Neural cell (in vitro differentiated cells): Measurements from ENCODE around the gene RIC1. TPM values are rescaled to one million over a fixed set of nuclear protein-coding genes. Genes with fewer than 3 reads are reported as not detected.

Experiments
- H2AFZ ChIP-seq: fragments of 200-600, 300-800 bp; sonication (generic), shearing (Covaris generic); 2 replicates; pipeline ENCODE4 v1.6.0; 2014; ENCODE audit warnings: low read depth, mild to moderate bottlenecking, antibody characterized with exemption, low read length, moderate library complexity
- H3F3A ChIP-seq: fragments of 200-600 bp; shearing (Covaris generic); 2 replicates; pipeline ENCODE4 v1.6.1; 2016; ENCODE audit warnings: mild to moderate bottlenecking, moderate library complexity, mixed read lengths, antibody characterized with exemption, low read length; ENCODE audit not compliant: insufficient read depth, poor library complexity, severe bottlenecking
- H3K27ac ChIP-seq: fragments of 200-600, 300-800 bp; sonication (generic), shearing (Covaris generic); 2 replicates; pipeline ENCODE4 v1.5.1; 2014; ENCODE audit warnings: mild to moderate bottlenecking, low read length, moderate library complexity
- H3K27me3 ChIP-seq: fragments of 300-800, 200-600 bp; sonication (generic), shearing (Covaris generic); 2 replicates; pipeline ENCODE4 v1.6.0; 2014; ENCODE audit warnings: mild to moderate bottlenecking, low read depth, low read length, moderate library complexity; ENCODE audit not compliant: insufficient read depth
- H3K36me3 ChIP-seq: fragments of 300-800, 200-600 bp; sonication (generic), shearing (Covaris generic); 2 replicates; pipeline ENCODE4 v1.5.1; 2014; ENCODE audit warnings: mild to moderate bottlenecking, antibody characterized with exemption, low read length, moderate library complexity; ENCODE audit not compliant: insufficient read depth
- H3K4me2 ChIP-seq: fragments of 300-800, 200-600 bp; sonication (generic), shearing (Covaris generic); 2 replicates; pipeline ENCODE4 v1.6.0; 2014; ENCODE audit warnings: mild to moderate bottlenecking, low read length
- H3K4me3 ChIP-seq: fragments of 300-800, 200-600 bp; sonication (generic), shearing (Covaris generic); 2 replicates; pipeline ENCODE4 v1.5.1; 2014; ENCODE audit warnings: mild to moderate bottlenecking, low read length, moderate library complexity
- H3K79me2 ChIP-seq: fragments of 200-600 bp; shearing (Covaris generic); replicated peaks from 2 replicates; pipeline ENCODE4 v1.6.0; 2014; ENCODE audit warnings: mild to moderate bottlenecking, low read length, moderate library complexity; ENCODE audit not compliant: insufficient read depth
- H3K9ac ChIP-seq: fragments of 300-800, 200-600 bp; sonication (generic), shearing (Covaris generic); 2 replicates; pipeline ENCODE4 v1.6.1; 2016; ENCODE audit warnings: mild to moderate bottlenecking, low read length, mixed read lengths
- H3K9me2 ChIP-seq: fragments of 200-600 bp; shearing (Covaris generic); 2 replicates; pipeline ENCODE4 v1.6.1; 2016; ENCODE audit warnings: mild to moderate bottlenecking, low read length, mixed read lengths; ENCODE audit not compliant: insufficient read depth
- H3K9me3 ChIP-seq: fragments of 200-600, 300-800 bp; sonication (generic), shearing (Covaris generic); 2 replicates; pipeline ENCODE4 v1.6.1; 2016; ENCODE audit warnings: mild to moderate bottlenecking, mixed run types, low read length, moderate library complexity, mixed read lengths
- H4K20me1 ChIP-seq: fragments of 200-600 bp; shearing (Covaris generic); 2 replicates; pipeline ENCODE4 v1.6.1; 2016; ENCODE audit warnings: mild to moderate bottlenecking, mixed run types; ENCODE audit not compliant: insufficient read depth
- EP300 ChIP-seq: fragments of 450-650 bp; conservative IDR thresholded peaks from 2 replicates; pipeline ENCODE4 v1.6.1; 2014; ENCODE audit warnings: antibody characterized with exemption, mild to moderate bottlenecking, moderate library complexity; ENCODE audit not compliant: poor library complexity, severe bottlenecking
- EZH2 ChIP-seq: fragments of 200-600, 300-800 bp; shearing (Covaris generic), sonication (generic); IDR thresholded peaks from 2 replicates; pipeline ENCODE4 v1.6.1; 2014; ENCODE audit warnings: antibody characterized with exemption, low read length, borderline replicate concordance, mild to moderate bottlenecking; ENCODE audit not compliant: insufficient read depth, poor library complexity, severe bottlenecking
- MXI1 ChIP-seq: fragments of 450-650 bp; conservative IDR thresholded peaks from 2 replicates; pipeline ENCODE4 v1.6.1; 2014; ENCODE audit warnings: antibody characterized with exemption, mild to moderate bottlenecking; ENCODE audit not compliant: poor library complexity, severe bottlenecking
- POLR2AphosphoS5 ChIP-seq: IDR thresholded peaks from 2 replicates; pipeline ENCODE4 v1.6.1; 2012
- RAD21 ChIP-seq: fragments of 450-650 bp; conservative IDR thresholded peaks from 2 replicates; pipeline ENCODE4 v1.6.1; 2014; ENCODE audit warnings: antibody characterized with exemption, mild to moderate bottlenecking, moderate library complexity
- SMC3 ChIP-seq: fragments of 450-650 bp; conservative IDR thresholded peaks from 2 replicates; pipeline ENCODE4 v1.6.1; 2014; ENCODE audit warnings: antibody characterized with exemption, mild to moderate bottlenecking, moderate library complexity; ENCODE audit not compliant: poor library complexity
- TAF1 ChIP-seq: IDR thresholded peaks from 2 replicates; pipeline ENCODE4 v1.6.1; 2012; ENCODE audit warnings: low read depth
- polyA plus RNA-seq: library from polyadenylated mRNA; depleted of rRNA; stranded (reverse); fragments of >200 nt; gene quantifications from 2 replicates; pipeline ENCODE4 v1.2.3, GENCODE V29; 2014
- TF ChIP-seq, protein P1 (sequence below): IDR thresholded peaks from 2 replicates; pipeline ENCODE4 v1.6.1; 2012; ENCODE audit warnings: borderline replicate concordance
- TF ChIP-seq, protein P2 (sequence below): fragments of 450-650 bp; IDR thresholded peaks from 2 replicates; pipeline ENCODE4 v1.5.1; 2014; ENCODE audit warnings: antibody characterized with exemption, mild to moderate bottlenecking, moderate library complexity; ENCODE audit not compliant: poor library complexity, severe bottlenecking

RIC1 gene
- polyA plus RNA-seq, 1 donor from 2014 or later = 9.9 TPM

DNA sequence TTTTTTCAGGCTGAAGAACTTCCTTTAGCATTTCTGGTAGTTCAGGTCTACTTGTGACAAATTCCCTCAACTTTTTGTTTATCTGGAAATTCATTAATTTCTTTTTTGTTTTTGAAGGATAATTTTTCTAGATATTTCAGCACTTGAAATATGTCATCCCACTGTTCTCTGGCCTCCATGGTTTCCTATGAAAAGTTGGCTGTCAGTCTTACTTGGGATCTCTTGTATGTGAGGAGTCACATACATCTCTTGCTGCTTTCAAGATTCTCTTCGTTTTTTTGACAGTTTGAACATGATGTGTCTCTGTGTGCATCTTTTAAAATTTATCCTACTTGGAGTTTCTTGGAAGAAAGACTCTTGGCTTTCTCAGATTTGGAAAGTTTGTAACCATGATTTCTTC, 79.5 kb downstream of the RIC1 start:
- H3K79me2 ChIP-seq = no peaks in the 10 kb centered on the region

DNA sequence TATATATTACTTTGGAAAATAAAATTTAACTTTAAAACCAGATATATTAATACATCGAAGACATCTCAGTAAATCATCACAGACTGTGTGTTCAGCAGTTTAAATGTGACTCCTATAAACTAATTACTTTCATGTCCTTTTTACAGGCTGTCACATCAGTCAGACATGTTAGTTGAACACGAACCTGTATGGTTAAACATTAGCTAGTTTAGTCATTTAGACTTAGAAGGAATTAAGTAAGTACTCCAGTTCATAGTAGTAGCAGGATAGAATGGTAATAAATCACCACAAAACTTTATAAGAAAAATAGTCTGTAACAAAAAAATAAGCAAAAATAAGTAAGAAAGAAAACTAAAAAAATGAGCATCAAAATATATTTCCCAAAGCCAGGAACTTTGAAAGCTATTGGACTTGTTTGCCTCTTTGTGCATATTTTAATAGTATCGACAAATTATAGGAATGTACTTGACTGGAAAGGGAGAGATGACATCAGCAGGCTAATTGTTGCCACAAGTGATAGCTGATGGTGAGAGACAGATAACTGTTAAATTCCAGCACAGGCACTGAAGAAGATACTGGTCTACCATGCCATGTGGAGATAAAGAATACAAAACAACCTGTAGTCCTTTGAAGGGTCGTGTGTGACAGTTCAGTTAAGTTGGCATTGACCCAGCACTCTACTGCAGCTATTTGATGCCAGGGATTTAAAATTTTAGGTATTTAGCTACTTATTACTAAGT, 83.9 kb downstream of the RIC1 start:
- Histone ChIP-seq H3K9me3 (no peaks in the 10 kb centered on the region), H3K4me3 (no peak overlapping the region), H2AFZ (no peak overlapping the region), H3K9me2 (no peaks in the 10 kb centered on the region), H3K27ac (no peak overlapping the region), H3K9ac (no peak overlapping the region), H3K27me3 (no peaks in the 10 kb centered on the region), H3K4me2 (no peak overlapping the region), H4K20me1 (no peaks in the 10 kb centered on the region), H3K36me3 (no peaks in the 10 kb centered on the region), H3K79me2 (no peaks in the 10 kb centered on the region), H3F3A (no peaks in the 10 kb centered on the region)
- no peak for TF ChIP-seq EP300
- no peak for TF ChIP-seq SMC3
- TF ChIP-seq TAF1 = no peak
- TF ChIP-seq, protein P1, sequence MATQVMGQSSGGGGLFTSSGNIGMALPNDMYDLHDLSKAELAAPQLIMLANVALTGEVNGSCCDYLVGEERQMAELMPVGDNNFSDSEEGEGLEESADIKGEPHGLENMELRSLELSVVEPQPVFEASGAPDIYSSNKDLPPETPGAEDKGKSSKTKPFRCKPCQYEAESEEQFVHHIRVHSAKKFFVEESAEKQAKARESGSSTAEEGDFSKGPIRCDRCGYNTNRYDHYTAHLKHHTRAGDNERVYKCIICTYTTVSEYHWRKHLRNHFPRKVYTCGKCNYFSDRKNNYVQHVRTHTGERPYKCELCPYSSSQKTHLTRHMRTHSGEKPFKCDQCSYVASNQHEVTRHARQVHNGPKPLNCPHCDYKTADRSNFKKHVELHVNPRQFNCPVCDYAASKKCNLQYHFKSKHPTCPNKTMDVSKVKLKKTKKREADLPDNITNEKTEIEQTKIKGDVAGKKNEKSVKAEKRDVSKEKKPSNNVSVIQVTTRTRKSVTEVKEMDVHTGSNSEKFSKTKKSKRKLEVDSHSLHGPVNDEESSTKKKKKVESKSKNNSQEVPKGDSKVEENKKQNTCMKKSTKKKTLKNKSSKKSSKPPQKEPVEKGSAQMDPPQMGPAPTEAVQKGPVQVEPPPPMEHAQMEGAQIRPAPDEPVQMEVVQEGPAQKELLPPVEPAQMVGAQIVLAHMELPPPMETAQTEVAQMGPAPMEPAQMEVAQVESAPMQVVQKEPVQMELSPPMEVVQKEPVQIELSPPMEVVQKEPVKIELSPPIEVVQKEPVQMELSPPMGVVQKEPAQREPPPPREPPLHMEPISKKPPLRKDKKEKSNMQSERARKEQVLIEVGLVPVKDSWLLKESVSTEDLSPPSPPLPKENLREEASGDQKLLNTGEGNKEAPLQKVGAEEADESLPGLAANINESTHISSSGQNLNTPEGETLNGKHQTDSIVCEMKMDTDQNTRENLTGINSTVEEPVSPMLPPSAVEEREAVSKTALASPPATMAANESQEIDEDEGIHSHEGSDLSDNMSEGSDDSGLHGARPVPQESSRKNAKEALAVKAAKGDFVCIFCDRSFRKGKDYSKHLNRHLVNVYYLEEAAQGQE = no peak
- no peak for TF ChIP-seq POLR2AphosphoS5
- TF ChIP-seq MXI1 = no peak
- no peak for TF ChIP-seq EZH2
- TF ChIP-seq, protein P2, sequence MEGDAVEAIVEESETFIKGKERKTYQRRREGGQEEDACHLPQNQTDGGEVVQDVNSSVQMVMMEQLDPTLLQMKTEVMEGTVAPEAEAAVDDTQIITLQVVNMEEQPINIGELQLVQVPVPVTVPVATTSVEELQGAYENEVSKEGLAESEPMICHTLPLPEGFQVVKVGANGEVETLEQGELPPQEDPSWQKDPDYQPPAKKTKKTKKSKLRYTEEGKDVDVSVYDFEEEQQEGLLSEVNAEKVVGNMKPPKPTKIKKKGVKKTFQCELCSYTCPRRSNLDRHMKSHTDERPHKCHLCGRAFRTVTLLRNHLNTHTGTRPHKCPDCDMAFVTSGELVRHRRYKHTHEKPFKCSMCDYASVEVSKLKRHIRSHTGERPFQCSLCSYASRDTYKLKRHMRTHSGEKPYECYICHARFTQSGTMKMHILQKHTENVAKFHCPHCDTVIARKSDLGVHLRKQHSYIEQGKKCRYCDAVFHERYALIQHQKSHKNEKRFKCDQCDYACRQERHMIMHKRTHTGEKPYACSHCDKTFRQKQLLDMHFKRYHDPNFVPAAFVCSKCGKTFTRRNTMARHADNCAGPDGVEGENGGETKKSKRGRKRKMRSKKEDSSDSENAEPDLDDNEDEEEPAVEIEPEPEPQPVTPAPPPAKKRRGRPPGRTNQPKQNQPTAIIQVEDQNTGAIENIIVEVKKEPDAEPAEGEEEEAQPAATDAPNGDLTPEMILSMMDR = no peak
- TF ChIP-seq RAD21 = no peak

More for the DNA sequence above, 79.5 kb downstream of the RIC1 start:
- H3K9me3 ChIP-seq = no peaks in the 10 kb centered on the region
- no peaks in the 10 kb centered on the region for H3K36me3 ChIP-seq
- H3K27me3 ChIP-seq = no peaks in the 10 kb centered on the region
- H3K9ac ChIP-seq = no peak overlapping the region
- H4K20me1 ChIP-seq = no peaks in the 10 kb centered on the region
- H3K4me2 ChIP-seq = no peak overlapping the region
- no peaks in the 10 kb centered on the region for H3F3A ChIP-seq
- no peaks in the 10 kb centered on the region for H3K9me2 ChIP-seq
- no peak overlapping the region for H3K4me3 ChIP-seq
- TF ChIP-seq, protein P2 = no peak
- no peak overlapping the region for H3K27ac ChIP-seq
- no peak overlapping the region for H2AFZ ChIP-seq
